CD14-positive monocyte (primary cell): ENCODE data around the gene PAN3. TPM values are rescaled to one million over a fixed set of nuclear protein-coding genes. Genes with fewer than 3 reads are reported as not detected.

ENCODE experiments used
- DNase-seq, 3 donors: peaks; one replicate each; pipeline ENCODE4 v3.0.0-alpha.2; 2011 to 2022
- H2AFZ ChIP-seq: 2 replicates; pipeline ENCODE4 v1.6.0; 2012; ENCODE audit warnings: mild to moderate bottlenecking, low read depth, low read length, inconsistent platforms; ENCODE audit not compliant: insufficient read depth, poor library complexity, severe bottlenecking
- H3K27ac ChIP-seq, 2 donors: 1 replicate in 1 of 2; 2 replicates in 1 of 2; pipeline ENCODE4 v1.5.1; 2012 to 2013; ENCODE audit warnings: low read length in 2 of 2, control low read depth in 1 of 2, inconsistent platforms in 1 of 2, low read depth in 1 of 2, mild to moderate bottlenecking in 1 of 2
- H3K27me3 ChIP-seq, 2 donors: one replicate each; pipeline versions ENCODE4 v1.6.0 to v1.6.1; 2011 to 2013; ENCODE audit warnings: low read length in 2 of 2; ENCODE audit not compliant: control insufficient read depth in 2 of 2, insufficient read depth in 2 of 2
- H3K36me3 ChIP-seq, 2 donors: replicated peaks in 1 of 2; 1 replicate in 1 of 2; 2 replicates in 1 of 2; pipeline versions ENCODE4 v1.5.1 to v1.6.1; 2012 to 2013; ENCODE audit warnings: low read length in 2 of 2, control low read depth in 1 of 2, inconsistent platforms in 1 of 2, mild to moderate bottlenecking in 1 of 2; ENCODE audit not compliant: insufficient read depth in 2 of 2, control insufficient read depth in 1 of 2
- H3K4me1 ChIP-seq, 2 donors: 1 replicate in 1 of 2; 2 replicates in 1 of 2; pipeline versions ENCODE4 v1.5.1 to v1.6.1; 2012 to 2013; ENCODE audit warnings: low read length in 2 of 2, control low read depth in 1 of 2, inconsistent platforms in 1 of 2, mild to moderate bottlenecking in 1 of 2, moderate library complexity in 1 of 2; ENCODE audit not compliant: insufficient read depth in 2 of 2, control insufficient read depth in 1 of 2
- H3K4me2 ChIP-seq: replicated peaks from 2 replicates; pipeline ENCODE3; 2012; ENCODE audit warnings: low read length, moderate library complexity, mild to moderate bottlenecking; ENCODE audit not compliant: poor library complexity, severe bottlenecking; ENCODE audit errors: extremely low read depth
- H3K4me3 ChIP-seq, 3 experiments: fragments of 200-600 bp in 1 of 3; sonication (generic) in 1 of 3; replicated peaks in 1 of 3; 1 replicate in 2 of 3; 2 replicates in 1 of 3; pipeline ENCODE4 v1.5.1; 2011 to 2013; ENCODE audit warnings: low read length in 3 of 3, mild to moderate bottlenecking in 3 of 3, control low read depth in 2 of 3, low read depth in 2 of 3, inconsistent platforms in 1 of 3, moderate library complexity in 1 of 3
- H3K79me2 ChIP-seq: 2 replicates; pipeline ENCODE4 v1.6.0; 2012; ENCODE audit warnings: mild to moderate bottlenecking, control low read depth, inconsistent platforms, low read length, moderate library complexity; ENCODE audit not compliant: insufficient read depth
- H3K9ac ChIP-seq: 2 replicates; pipeline ENCODE4 v1.6.0; 2017; ENCODE audit warnings: low read length, mild to moderate bottlenecking; ENCODE audit not compliant: insufficient read depth, poor library complexity, severe bottlenecking
- H3K9me3 ChIP-seq, 2 donors: replicated peaks in 1 of 2; 1 replicate in 1 of 2; 2 replicates in 1 of 2; pipeline versions ENCODE4 v1.5.1 to v1.6.1; 2012 to 2013; ENCODE audit warnings: low read length in 2 of 2, control low read depth in 1 of 2; ENCODE audit not compliant: control insufficient read depth in 1 of 2, insufficient read depth in 1 of 2
- H4K20me1 ChIP-seq: 2 replicates; pipeline ENCODE4 v1.6.0; 2012; ENCODE audit warnings: mild to moderate bottlenecking, low read length, control low read depth, moderate library complexity; ENCODE audit not compliant: insufficient read depth
- H3K27ac Mint-ChIP-seq, 7 donors: one replicate each; pipeline ENCODE4 v1.8.0; 2020; ENCODE audit warnings: mild to moderate bottlenecking in 7 of 7, mixed read lengths in 7 of 7, moderate library complexity in 6 of 7, inconsistent platforms in 2 of 7
- H3K27me3 Mint-ChIP-seq, 3 donors: one replicate each; pipeline ENCODE4 v1.8.0; 2021 to 2022; ENCODE audit warnings: low read depth in 3 of 3, mild to moderate bottlenecking in 3 of 3, mixed read lengths in 3 of 3, moderate library complexity in 3 of 3, inconsistent platforms in 1 of 3
- H3K36me3 Mint-ChIP-seq, 2 donors: one replicate each; pipeline ENCODE4 v1.8.0; 2020; ENCODE audit warnings: mixed read lengths in 2 of 2, inconsistent platforms in 1 of 2, mild to moderate bottlenecking in 1 of 2
- H3K4me1 Mint-ChIP-seq: one replicate; pipeline ENCODE4 v1.8.0; 2020; ENCODE audit warnings: mild to moderate bottlenecking, mixed read lengths
- H3K4me3 Mint-ChIP-seq, 2 donors: one replicate each; pipeline ENCODE4 v1.8.0; 2020; ENCODE audit warnings: mild to moderate bottlenecking in 2 of 2, mixed read lengths in 2 of 2, moderate library complexity in 1 of 2
- H3K9me3 Mint-ChIP-seq, 7 donors: one replicate each; pipeline ENCODE4 v1.8.0; 2020 to 2022; ENCODE audit warnings: mixed read lengths in 7 of 7, mild to moderate bottlenecking in 6 of 7, moderate library complexity in 6 of 7, inconsistent platforms in 2 of 7
- CTCF ChIP-seq: fragments of 200-600 bp; IDR thresholded peaks from one replicate; pipeline ENCODE4 v1.8.0; 2022; ENCODE audit warnings: antibody characterized with exemption, mild to moderate bottlenecking
- WGBS: methylation state at CpG from one replicate; pipeline ENCODE4 v1.1.5; 2013; ENCODE audit warnings: missing lambda C conversion rate; ENCODE audit not compliant: insufficient coverage; 5-methylcytosine and 5-hydroxymethylcytosine counted together
- intact Hi-C, 2 donors: fragments of 100-400 bp; cut with micrococcal nuclease; formaldehyde crosslinking; loops; one replicate each; pipeline versions ENCODE4 v1.15.0 to v1.15.1; 2023
- polyA plus RNA-seq, 3 donors: library from polyadenylated mRNA; depleted of rRNA in 1 of 3; unstranded in 2 of 3; stranded (reverse) in 1 of 3; fragments of 300-500 nt in 2 of 3; fragments of >200 nt in 1 of 3; fragmentation: Illumina TruSeq in 2 of 3; gene quantifications; 1 replicate in 2 of 3; 2 replicates in 1 of 3; pipeline ENCODE4 v1.2.3, GENCODE V29; 2012 to 2021

PAN3 gene
- polyA plus RNA-seq, 3 donors: 3.0 to 27.9 (median 3.2) TPM

GRCh38 chr13:28121224-28121623, 17.1 kb upstream of the PAN3 start:
- Histone ChIP-seq H3K4me1 (peaks cover 3 to 7% of the 10 kb centered on the region in 2 donors), H3K9me3 (no peaks in the 10 kb centered on the region), H3K9ac (no peak overlapping the region), H3K4me3 (no peak overlapping the region), H4K20me1 (no peaks in the 10 kb centered on the region), H3K79me2 (no peaks in the 10 kb centered on the region), H2AFZ (no peak overlapping the region), H3K4me2 (no peak overlapping the region), H3K27ac (no peak overlapping the region), H3K36me3 (no peaks in the 10 kb centered on the region), H3K27me3 (no peaks in the 10 kb centered on the region)
- WGBS: 96% methylated on average over 8 of the region's 8 CpGs
- Mint-ChIP-seq H3K36me3 (no peaks in the 10 kb centered on the region), H3K4me1 (peaks cover 17% of the 10 kb centered on the region), H3K27me3 (peaks cover 0 to 3% (median 0%) of the 10 kb centered on the region in 3 donors), H3K27ac (no peak overlapping the region), H3K9me3 (peaks cover 0 to 3% (median 0%) of the 10 kb centered on the region in 7 donors), H3K4me3 (no peak overlapping the region)
- no peak for DNase-seq
- intact Hi-C loops: no loop called here
- no peak for TF ChIP-seq CTCF

GRCh38 chr13:28128030-28128429, 10.3 kb upstream of the PAN3 start:
- no peaks in the 10 kb centered on the region for H4K20me1 ChIP-seq
- intact Hi-C loops: no loop called here
- H3K4me1 Mint-ChIP-seq: peaks cover 7% of the 10 kb centered on the region
- no peaks in the 10 kb centered on the region for H3K9me3 ChIP-seq
- H3K4me2 ChIP-seq: no peak overlapping the region
- DNase-seq: no peak
- no peak overlapping the region for H2AFZ ChIP-seq
- H3K9ac ChIP-seq: no peak overlapping the region
- H3K4me3 Mint-ChIP-seq: no peak overlapping the region
- H3K27ac Mint-ChIP-seq: no peak overlapping the region
- H3K79me2 ChIP-seq: no peaks in the 10 kb centered on the region
- H3K27ac ChIP-seq: no peak overlapping the region
- H3K27me3 ChIP-seq: no peaks in the 10 kb centered on the region
- H3K4me3 ChIP-seq: no peak overlapping the region
- H3K27me3 Mint-ChIP-seq: peaks cover 0 to 4% (median 1%) of the 10 kb centered on the region in 3 donors
- no peaks in the 10 kb centered on the region for H3K36me3 Mint-ChIP-seq
- H3K9me3 Mint-ChIP-seq: peaks cover 0 to 3% (median 0%) of the 10 kb centered on the region in 7 donors
- no peaks in the 10 kb centered on the region for H3K36me3 ChIP-seq
- H3K4me1 ChIP-seq: no peaks in the 10 kb centered on the region
- no peak for TF ChIP-seq CTCF
